Measurements from ENCODE around the gene PYDC1.

- no peak for TF ChIP-seq POLR2AphosphoS5 (IDR thresholded peaks at IDR 0.05)
- TF ChIP-seq CTCF (IDR thresholded peaks at IDR 0.05) = no peak
- TF ChIP-seq EP300 (IDR thresholded peaks at IDR 0.05; ENCODE audit: low read depth) = no peak
Observed at GRCh38 chr16:31215287-31216162, 1.4 kb downstream of the PYDC1 start.
